Loucy (cell line): ENCODE data around the gene USP50.
"Not testable (repeated sequence)": the region's sequence is repeated elsewhere in the genome, so short reads cannot be mapped to it uniquely, and the experiment has no call there.

Experiments used
- CTCF ChIP-seq: fragments of 200-600 bp; sonication (generic); conservative IDR thresholded peaks from 2 replicates; pipeline ENCODE4 v1.5.1; 2014; ENCODE audit warnings: mild to moderate bottlenecking, antibody characterized with exemption, low read length
- EZH2phosphoT487 ChIP-seq: fragments of 200-600 bp; IDR thresholded peaks from 2 replicates; pipeline ENCODE4 v1.6.1; 2018; ENCODE audit warnings: antibody characterized with exemption, mild to moderate bottlenecking, moderate library complexity, borderline replicate concordance

DNA sequence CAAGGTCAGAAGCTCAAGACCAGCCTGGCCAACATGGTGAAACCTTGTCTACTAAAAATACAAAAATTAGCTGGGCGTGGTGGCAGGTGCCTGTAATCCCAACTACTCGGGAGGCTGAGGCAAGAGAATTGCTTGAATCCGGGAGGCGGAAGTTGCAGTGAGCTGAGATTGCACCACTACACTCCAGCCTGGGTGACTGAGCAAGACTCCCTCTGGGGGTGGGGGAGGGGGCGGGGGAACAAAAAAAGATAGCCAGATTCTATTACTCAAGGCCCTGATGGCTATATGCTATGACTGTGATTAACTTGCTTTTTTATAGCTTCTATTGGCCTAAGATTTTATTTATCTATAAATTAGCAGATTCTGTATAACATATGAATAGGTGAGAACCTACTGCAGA is 27.4 kb upstream of the USP50 start:
- not testable (repeated sequence) for TF ChIP-seq CTCF, EZH2phosphoT487
